ENCODE data around the gene CCDC148.
"Not testable (repeated sequence)": the region's sequence is repeated elsewhere in the genome, so short reads cannot be mapped to it uniquely, and the experiment has no call there.

The CCDC148 gene

DNA sequence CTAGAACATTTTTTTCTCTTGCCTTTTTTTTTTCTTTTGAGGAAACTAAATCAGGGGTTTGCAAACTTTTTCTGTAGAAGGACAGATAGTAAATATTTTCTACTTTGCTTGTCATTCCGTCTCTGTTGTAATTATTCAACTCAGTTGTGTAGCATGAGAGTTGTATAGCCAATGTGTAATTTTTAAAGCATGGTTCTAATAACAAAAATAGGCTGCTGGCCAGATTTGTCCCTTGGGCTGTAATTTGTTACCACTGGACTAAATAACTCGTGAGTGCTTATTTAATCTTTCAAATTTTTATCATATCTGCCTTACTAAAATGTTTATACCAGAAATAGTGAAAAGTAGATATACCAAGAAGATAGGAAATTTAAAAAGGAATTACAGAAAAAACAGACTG is 43.0 kb downstream of the CCDC148 start:
- DNase-seq = no peak

DNA sequence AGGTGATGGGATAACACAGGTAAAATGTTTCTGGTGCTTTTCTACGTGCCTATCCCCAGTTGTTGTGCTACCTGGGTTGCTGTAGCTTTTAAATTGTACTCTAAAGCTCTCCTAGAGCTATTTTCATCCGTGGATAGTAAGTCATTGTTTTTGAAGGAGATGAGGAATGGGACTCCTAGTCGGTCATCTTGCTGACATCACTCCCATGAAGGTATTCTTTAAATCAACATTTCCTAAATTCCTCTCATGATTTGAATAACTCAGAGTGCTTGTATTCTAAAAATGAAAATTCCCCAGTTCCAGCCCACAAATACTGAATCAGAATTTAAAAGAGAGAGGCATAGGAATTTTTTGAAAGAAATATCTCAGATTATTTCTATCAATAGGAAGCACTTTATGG is 44.3 kb downstream of the CCDC148 start:
- no peak for DNase-seq

DNA sequence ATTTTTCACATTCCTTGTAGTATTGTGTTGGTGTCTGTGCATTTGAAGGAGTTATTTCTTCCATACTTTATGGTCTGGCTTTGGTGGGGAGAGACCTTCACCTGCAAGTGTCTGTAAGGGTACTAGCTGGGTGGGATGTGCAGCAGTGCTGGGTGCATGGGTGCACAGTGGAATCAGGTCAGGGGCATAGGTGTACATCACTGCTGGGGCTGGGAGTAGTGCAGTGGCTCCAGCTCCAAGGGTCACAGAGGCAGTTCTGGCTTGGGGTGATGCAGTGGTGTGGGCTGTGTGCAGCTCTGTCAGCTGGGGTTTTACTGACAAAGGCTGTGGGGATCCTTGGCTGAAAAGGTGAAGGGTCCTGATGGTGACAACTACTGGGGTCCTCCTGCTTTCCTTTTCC is 44.8 kb downstream of the CCDC148 start:
- no peak for DNase-seq

DNA sequence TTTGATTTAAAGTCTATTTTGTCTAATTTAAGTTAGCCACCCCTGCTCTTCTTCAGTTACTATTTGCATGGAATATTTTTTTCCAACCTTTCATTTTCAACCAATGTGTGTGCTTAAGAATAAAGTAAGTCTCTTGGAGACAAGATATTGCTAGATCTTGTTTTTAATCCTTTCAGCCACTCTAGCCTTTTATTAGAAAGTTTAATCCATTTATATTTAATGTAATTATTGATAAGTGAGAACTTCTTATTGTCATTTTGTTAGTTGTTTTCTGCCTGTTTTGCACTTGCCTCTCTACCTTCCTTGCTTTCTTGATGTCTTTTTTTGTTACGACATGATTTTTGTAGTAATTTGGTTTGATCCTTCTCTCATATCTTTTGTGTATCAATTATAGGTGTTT is 46.4 kb downstream of the CCDC148 start:
- DNase-seq = no peak

DNA sequence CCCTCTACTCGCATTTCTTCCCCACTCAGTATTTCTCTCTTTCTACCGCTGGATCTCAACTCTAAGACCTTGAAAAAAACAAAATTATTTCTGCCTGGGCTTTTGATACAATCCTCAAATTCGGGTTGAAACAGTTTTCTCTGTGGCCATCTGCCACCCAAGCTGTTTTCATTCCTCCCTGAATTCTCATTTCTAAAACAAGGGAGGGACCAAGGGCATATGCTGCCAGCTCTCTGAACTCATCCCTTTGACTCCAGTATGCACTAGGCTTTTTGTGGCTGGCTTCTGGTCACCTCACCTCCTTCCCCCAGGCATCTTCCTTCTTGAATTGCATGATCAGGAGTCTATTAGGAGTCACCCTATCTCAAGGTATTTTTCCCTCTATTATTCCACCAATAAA is 49.5 kb downstream of the CCDC148 start:
- no peak for DNase-seq

DNA sequence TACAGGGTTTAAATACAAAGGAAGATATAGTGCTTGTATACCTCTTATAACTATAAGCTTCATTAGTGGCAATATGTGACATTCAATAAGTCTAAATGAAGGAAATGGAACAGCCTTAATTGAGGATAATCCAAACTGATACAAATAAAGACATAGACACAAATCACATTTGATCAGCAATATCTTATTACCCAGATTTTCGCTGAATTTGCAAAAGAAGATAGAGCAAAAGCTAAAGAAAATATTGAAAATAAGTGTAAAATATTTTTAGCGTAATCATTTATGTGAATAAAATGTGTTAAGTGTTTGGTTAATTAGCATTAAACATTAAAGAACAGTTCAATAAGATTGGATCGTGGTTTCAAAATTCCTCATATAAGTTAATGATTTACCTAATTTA is 51.2 kb downstream of the CCDC148 start:
- DNase-seq = no peak

DNA sequence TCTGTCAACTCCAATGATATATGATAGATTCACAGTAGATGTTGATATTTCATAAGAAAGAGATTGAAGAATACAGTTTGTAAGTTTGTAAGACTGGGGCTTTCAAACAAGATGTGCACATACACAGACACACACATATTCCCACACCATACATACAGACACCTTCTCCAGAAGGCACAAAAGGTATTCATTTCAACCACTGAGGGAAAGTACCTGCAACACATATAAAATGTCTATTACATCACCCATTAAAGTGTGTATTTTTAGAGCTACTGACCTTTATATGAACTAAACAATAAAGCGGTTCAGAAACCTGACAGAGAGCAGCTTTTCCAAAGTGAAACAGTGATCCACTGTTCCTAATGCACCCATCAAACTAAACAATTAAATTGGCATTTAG is 53.3 kb downstream of the CCDC148 start:
- DNase-seq = no peak

DNA sequence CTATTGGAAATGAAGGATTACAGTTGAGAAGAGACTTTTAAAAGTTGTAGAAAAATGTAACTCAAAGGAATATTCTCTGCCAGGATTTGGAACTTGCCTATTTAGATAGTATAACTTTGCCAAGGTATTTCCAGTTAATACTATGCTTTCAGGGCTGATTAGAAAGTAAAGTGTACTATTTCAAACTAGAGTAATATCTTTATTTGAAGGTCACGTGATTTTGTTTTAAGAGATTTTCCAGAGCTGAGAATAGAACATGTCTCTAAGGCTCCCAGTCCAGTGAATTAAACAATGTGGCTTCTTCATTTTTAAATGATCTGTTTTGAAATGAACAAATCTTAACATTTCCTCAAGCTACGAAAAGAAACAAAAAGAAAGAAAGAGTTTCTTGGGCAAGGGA is 53.9 kb downstream of the CCDC148 start:
- no peak for DNase-seq

DNA sequence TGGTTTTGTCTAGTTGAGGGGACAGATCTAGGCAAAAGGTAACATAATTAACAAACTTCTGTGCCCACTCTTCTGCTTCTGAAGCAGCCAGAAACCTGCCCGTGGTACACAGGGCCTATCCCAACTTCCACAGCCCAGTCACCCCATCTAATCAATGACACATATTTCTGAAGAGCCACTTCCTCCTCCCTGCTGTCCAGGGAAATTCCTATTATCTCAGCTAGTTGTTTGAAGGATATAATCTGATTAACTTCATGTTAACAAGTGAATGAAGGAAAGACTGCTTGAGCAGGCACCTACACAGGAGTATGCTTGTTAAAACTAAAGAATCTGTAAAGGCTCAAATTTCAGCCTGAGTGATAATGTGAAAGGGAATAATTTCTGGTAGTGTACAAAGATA is 61.4 kb downstream of the CCDC148 start:
- no peak for DNase-seq

DNA sequence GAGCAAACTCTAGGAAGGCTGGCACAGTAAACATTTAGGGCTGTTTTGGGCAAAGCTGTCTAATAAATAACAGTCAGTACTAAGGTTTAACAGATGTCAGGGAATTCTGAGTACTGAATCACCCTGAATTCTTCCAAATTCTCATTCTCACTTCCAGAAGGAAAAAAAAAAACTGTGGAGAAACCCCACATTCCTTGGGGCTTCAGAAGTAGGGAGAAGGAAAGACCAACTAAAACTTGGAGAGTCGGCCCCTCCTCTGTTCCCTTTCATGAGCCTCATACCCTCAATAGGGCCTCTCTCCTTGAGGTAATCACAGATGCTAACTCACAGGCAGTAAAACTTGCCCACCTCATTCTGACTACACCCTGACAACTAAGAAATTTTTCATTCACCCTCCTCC is 62.1 kb downstream of the CCDC148 start:
- DNase-seq = no peak

DNA sequence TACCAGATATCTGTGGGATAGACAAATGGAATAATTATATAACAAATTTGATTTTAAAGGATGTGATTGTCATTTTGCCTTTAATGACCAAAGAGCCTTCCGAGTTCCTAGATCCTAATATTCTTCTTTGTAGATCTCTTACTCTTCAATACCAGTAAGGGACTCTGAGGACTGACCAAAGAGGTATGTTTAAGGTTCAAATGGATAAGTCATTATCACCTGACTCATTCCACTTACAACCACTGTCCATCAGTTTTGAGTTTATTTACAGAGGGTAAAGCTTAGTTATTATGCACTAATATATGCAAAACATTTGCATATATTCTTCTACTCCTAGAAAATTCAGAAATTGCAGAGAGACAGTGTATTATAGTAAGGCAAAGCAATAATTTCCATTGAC is 62.7 kb downstream of the CCDC148 start:
- DNase-seq = no peak

DNA sequence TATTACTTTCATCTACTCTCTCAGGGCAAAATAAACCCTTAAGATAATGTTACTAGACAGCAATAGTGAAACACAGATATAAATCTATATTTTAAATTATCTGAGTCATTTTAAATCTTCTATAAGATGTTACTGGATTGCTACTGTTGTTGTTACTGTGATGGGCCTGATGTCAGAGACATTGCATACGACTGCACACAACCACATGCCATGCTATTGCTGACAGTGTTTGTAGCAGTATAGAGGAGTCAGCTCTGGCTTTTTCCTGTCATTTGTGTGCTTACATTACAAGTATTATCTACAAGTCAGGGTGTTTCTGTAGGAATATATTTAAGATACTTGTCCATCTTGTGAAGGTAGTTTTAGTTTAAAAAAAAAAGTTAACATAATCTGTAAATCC is 63.9 kb downstream of the CCDC148 start:
- no peak for DNase-seq

DNA sequence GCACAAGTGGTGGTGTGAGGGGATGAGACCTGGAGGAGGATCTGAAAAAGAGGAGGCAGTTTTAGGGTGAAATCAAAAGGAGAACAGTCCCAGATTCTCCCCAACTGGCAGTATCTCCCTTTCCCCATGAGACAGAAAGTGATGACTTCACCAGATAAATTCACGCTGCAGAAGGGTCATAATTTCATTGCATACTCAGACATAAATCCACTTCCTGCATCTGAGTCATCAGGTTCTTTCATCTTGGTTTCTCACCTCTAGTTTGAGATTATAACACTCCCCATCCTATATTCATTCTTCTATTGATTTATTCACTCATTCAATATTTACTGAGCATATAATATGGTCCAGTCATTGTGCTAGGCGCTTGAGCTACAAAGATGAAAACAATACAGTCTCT is 64.7 kb downstream of the CCDC148 start:
- no peak for DNase-seq

DNA sequence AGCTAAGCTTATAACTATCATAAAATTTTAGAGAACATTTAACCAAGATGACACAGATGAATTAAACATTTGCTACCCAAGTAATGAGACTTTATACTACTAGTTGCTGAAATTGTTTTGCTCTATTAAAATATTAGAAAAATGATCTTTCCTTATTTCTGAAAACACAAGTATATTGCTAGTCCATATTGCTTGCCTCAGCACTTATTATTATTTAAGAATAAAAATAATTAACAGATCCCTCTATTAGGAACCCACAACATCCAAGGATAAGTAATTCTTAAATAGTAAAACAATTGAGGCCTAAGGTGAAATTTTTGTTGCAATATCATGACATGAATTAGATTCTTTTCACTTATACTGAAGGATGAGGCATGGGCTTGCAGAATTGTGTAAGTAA is 65.2 kb downstream of the CCDC148 start:
- no peak for DNase-seq

DNA sequence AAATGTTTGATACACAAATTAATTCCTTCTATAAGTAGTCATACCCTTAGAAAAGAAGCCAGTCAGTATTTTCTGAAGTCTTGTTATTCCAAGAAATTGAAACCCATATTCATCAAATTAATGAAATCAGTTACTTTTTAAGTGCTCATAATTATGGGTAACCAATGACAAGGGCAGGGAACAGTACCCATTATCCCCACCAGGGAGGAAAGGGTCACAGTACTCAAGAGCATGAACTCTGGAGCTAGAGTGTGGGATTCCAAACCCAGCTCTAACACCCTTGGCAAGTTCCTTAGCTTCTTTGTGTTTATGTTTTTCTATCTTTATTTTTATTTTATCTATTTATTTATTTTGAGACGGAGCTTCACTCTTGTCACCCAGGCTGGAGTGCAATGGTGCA is 68.4 kb downstream of the CCDC148 start:
- no peak for DNase-seq

DNA sequence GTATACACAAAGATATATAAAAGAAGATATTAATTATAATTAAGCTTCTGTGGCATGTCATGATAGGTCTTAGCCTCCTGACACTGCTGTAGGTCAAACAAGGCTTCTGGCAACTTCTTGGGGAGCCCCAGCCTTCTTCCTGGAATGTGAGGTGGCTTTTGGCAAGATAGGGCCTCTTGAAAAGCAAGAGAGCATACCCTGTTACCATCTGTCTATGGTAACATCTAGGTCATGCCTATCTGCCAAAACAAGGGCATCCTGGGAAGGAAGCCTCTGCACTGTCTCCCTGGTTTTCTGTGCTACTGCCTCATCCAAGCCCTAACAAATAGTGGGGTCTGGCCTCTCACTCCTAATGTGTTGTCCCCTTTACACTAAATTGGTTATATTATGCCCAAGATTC is 70.9 kb downstream of the CCDC148 start:
- DNase-seq = no peak

DNA sequence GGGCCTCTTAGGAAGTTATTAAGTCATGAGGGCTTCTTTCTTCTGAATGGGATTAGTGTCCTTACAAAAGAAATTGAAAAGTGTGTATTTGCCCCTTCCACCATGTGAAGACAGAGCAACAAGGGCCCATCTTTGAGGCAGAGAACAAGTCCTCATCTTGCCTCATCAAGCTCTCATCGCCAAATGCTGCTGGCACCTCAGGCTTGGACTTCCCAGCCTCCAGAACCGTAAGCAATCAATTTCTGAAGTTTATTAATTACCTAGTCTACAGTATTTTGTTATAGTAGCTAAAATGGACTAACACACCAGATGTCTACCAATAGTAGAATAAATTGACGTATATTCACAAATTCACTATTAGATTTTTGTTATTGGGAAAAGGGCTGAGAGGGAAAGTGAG is 74.6 kb downstream of the CCDC148 start:
- no peak for DNase-seq

DNA sequence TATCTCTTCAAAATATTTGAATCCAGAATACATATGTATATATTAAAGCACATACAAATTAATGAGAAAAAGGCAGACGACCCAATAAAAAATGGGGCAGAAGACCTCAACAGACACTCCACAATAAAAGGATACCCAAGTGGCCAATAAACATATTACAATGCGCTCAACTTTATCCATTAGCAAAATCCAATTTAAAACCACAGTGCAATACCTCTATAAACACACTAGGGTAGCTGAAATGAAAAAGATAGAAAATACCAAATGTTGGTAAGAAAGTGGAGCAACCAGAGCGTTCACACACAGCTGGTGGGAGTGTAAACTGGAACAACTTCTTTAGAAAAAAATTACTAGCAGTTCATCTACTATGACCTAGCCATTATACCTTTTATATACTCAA is 75.3 kb downstream of the CCDC148 start:
- DNase-seq = no peak

DNA sequence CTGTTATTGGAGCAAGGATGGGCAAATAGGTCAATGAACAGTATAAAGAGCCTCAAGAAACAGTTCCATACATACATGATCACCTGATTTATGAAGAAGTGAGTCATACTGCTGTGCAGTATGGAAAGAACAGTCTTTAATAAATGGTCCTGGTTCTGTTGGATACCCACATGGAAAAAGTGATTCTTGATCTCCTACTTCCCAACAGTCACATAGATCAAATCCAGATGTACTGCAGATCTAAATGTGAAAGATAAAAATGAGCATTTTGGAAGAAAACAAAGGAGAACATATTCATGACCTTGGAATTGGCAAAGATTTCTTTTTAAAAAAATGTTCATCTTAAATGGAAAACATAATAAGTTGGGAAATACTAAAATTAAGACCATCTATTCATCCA is 75.8 kb downstream of the CCDC148 start:
- DNase-seq = no peak

DNA sequence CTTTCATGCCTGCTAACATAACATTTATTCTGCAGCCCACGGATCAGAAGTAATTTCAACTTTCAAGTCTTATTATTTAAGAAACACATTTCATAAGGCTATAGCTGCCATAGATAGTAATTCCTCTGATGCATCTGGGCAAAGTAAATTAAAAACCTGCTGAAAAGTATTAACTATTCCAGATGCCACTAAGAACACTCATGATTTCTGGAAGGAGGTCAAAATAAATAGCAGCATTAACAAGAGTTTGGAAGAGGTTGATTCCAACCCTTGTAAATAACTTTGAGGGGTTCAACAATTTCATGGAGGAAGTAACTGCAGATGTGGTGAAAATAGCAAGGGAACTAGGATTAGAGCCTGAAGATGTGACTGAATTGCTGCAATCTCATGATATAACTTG is 77.6 kb downstream of the CCDC148 start:
- DNase-seq = no peak

DNA sequence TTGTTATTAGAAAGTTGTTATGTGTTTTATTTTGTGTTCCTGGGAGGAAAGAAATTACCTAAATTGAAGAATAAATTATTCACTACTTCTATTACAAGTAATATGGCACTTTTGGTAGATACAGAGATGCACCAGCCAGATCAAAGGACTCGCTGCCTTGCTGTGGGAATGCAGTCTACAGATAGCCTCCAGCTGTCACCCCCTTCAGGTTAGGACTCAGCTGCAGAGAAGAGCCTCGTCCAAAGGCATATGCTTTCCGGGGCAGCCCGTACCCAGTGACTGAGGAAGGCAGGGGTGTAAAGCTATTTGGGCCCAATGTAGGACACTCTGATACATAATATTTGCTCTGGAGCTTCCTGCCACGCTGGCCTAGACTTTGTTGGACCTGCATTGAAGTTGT is 90.2 kb downstream of the CCDC148 start:
- DNase-seq = no peak

DNA sequence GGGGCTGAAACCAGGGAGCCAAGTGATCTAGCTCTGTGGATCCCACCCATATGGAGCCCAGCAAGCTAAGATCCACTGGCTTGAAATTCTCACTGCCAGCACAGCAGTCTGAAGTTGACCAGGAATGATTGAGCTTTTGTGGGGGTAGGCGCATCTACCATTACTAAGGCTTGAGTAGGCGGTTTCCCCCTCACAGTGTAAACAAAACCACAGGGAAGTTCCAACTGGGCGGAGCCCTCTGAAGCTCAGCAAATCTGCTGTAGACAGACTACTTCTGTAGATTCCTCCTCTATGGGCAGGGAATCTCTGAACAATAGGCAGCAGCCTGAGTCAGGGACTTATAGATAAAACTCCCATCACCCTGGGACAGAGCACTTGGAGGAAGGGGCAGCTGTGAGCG is 96.7 kb downstream of the CCDC148 start:
- no peak for DNase-seq

DNA sequence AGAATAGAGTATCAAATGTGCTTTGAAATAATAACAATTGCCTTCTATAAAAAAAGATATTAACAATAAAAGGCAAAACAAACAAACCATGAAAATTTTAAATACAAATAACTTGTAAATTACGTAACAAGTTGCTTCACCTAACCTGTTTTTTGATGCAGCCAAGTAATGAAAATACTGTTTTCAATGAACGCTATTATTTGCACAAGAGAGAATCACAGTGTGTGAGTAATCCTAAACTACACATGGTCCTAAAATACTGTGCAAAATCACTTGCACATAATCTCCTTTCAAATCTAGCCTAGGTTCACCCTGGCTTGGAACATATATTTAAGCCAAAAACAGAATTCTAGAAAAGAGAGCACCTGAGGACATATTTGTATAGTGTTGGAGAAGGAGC is 98.9 kb downstream of the CCDC148 start:
- no peak for DNase-seq

DNA sequence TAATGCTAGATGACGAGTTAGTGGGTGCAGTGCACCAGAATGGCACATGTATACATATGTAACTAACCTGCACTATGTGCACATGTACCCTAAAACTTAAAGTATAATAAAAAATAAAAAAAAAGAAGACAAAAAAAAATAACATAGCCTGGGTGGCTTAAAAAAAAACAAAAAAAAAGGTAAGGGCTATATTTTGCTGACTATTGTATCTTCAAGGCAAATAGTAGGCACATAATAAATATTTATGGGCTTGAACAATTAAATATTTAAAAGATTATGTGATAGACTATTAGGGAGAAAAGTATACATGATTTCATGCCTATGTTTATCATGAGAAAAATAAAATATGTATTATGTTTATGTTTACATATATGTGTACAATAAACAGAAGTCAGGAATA is 99.4 kb downstream of the CCDC148 start:
- DNase-seq = no peak

DNA sequence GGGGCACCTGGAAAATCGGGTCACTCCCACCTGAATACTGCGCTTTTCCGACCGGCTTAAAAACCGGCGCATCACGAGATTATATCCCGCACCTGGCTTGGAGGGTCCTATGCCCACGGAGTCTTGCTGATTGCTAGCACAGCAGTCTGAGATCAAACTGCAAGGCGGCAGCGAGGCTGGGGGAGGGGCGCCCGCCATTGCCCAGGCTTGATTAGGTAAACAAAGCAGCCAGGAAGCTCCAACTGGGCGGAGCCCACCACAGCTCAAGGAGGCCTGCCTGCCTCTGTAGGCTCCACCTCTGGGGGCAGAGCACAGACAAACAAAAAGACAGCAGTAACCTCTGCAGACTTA is 105.1 kb downstream of the CCDC148 start:
- not testable (repeated sequence) for DNase-seq

DNA sequence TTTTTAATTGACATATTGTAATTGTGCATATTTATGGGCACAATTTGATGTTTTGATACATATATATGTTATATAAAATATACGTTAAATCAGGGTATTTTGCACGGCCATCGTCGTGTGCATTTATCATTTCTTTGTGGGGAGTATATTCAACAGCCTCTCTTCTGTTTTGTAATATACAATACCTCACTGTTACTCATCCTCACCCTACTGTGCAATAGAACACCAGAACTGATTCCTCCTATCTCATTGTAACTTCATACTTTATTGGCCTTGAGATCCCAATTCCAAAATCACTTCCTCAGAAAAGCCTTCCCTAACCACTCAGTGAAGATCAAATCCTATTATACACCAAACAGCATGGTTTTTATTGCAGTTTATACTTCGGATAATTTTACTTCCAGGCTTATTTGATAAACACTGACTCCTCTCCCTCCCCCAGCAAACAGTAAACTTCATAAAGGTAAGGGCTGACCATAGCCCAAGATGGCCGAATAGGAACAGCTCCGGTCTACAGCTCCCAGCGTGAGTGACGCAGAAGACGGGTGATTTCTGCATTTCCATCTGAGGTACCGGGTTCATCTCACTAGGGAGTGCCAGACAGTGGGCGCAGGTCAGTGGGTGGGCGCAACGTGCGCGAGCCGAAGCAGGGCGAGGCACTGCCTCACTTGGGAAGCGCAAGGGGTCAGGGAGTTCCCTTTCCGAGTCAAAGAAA is 105.6 kb downstream of the CCDC148 start:
- DNase-seq = not testable (repeated sequence)
